WTC11 (cell line): ENCODE measurements around the gene OR11G2. TPM values are rescaled to one million over a fixed set of nuclear protein-coding genes. Genes with fewer than 3 reads are reported as not detected.

ENCODE experiments used
- ATAC-seq: fragments of 200-7000 bp; cut with Tn5 transposase; 2 replicates; pipeline ENCODE4 v1.10.0; 2021; ENCODE audit warnings: mild to moderate bottlenecking, moderate library complexity
- CTCF ChIA-PET: fragments of 300-600 bp; sonication (Branson Sonifier 250); formaldehyde crosslinking; loops from one replicate; lab custom pipeline; 2021; ENCODE audit warnings: antibody characterized with exemption; lab: Charles Lee
- POLR2A ChIA-PET: fragments of 350-600 bp; sonication (Branson Sonifier 250); formaldehyde crosslinking; loops from one replicate; lab custom pipeline; 2021; ENCODE audit warnings: antibody characterized with exemption; lab: Charles Lee
- DNase-seq: peaks from one replicate; pipeline ENCODE4 v3.0.0; 2021; ENCODE audit warnings: low spot score
- H3K27ac Mint-ChIP-seq: 2 replicates; pipeline ENCODE4 v1.8.0; 2021; ENCODE audit warnings: mixed read lengths
- H3K27me3 Mint-ChIP-seq: 2 replicates; pipeline ENCODE4 v1.8.0; 2021; ENCODE audit warnings: low read depth, mild to moderate bottlenecking, moderate library complexity, mixed read lengths
- H3K36me3 Mint-ChIP-seq: 2 replicates; pipeline ENCODE4 v1.8.0; 2021; ENCODE audit warnings: mixed read lengths
- H3K4me1 Mint-ChIP-seq: 2 replicates; pipeline ENCODE4 v1.8.0; 2022; ENCODE audit warnings: mixed read lengths
- H3K4me3 Mint-ChIP-seq: 2 replicates; pipeline ENCODE4 v1.8.0; 2021; ENCODE audit warnings: mild to moderate bottlenecking, moderate library complexity, mixed read lengths
- H3K9me3 Mint-ChIP-seq: 2 replicates; pipeline ENCODE4 v1.8.0; 2021; ENCODE audit warnings: mixed read lengths
- AR ChIP-seq: fragments of 250-450 bp; sonication (Bioruptor Pico); IDR thresholded peaks from 2 replicates; pipeline ENCODE4 v1.9.0; 2021; ENCODE audit warnings: mild to moderate bottlenecking
- ARID4B ChIP-seq: sonication (generic); formaldehyde crosslinking; IDR thresholded peaks from 2 replicates; pipeline ENCODE4 v1.8.0; 2023; ENCODE audit warnings: missing genetic modification reagents, mild to moderate bottlenecking, borderline replicate concordance
- CREB1 ChIP-seq: sonication (generic); formaldehyde crosslinking; IDR thresholded peaks from 2 replicates; pipeline ENCODE4 v1.8.0; 2023; ENCODE audit warnings: mild to moderate bottlenecking, missing genetic modification reagents
- FOXK1 ChIP-seq: sonication (generic); formaldehyde crosslinking; IDR thresholded peaks from 2 replicates; pipeline ENCODE4 v1.8.0; 2022; ENCODE audit warnings: mild to moderate bottlenecking, moderate library complexity, missing genetic modification reagents
- GTF2I ChIP-seq: fragments of 250-450 bp; sonication (Bioruptor Pico); conservative IDR thresholded peaks from 2 replicates; pipeline ENCODE4 v1.4.0; 2021; ENCODE audit warnings: mild to moderate bottlenecking
- IRF2 ChIP-seq: sonication (generic); formaldehyde crosslinking; IDR thresholded peaks from 2 replicates; pipeline ENCODE4 v1.8.0; 2022; ENCODE audit warnings: low read depth, missing genetic modification reagents, borderline replicate concordance
- JUN ChIP-seq: sonication (generic); formaldehyde crosslinking; IDR thresholded peaks from 2 replicates; pipeline ENCODE4 v1.8.0; 2023; ENCODE audit warnings: mild to moderate bottlenecking, missing genetic modification reagents
- NFYB ChIP-seq: sonication (generic); formaldehyde crosslinking; conservative IDR thresholded peaks from 2 replicates; pipeline ENCODE4 v1.8.0; 2022; ENCODE audit warnings: low read depth, missing genetic modification reagents
- OVOL2 ChIP-seq: fragments of 250-450 bp; sonication (Bioruptor Pico); IDR thresholded peaks from 2 replicates; pipeline ENCODE4 v1.9.0; 2021; ENCODE audit warnings: mild to moderate bottlenecking, borderline replicate concordance
- PRRX2 ChIP-seq: fragments of 250-450 bp; sonication (Bioruptor Pico); IDR thresholded peaks from 2 replicates; pipeline ENCODE4 v1.8.0; 2021; ENCODE audit warnings: mild to moderate bottlenecking
- RELA ChIP-seq: sonication (generic); formaldehyde crosslinking; IDR thresholded peaks from 2 replicates; pipeline ENCODE4 v1.8.1; 2022; ENCODE audit warnings: missing genetic modification reagents, mild to moderate bottlenecking, borderline replicate concordance
- SOX15 ChIP-seq: fragments of 250-450 bp; sonication (Bioruptor Pico); IDR thresholded peaks from 2 replicates; pipeline ENCODE4 v1.9.0; 2021; ENCODE audit warnings: mild to moderate bottlenecking
- SP1 ChIP-seq: sonication (generic); formaldehyde crosslinking; conservative IDR thresholded peaks from 2 replicates; pipeline ENCODE4 v1.8.1; 2022; ENCODE audit warnings: missing genetic modification reagents
- TCF7 ChIP-seq: sonication (generic); formaldehyde crosslinking; IDR thresholded peaks from 2 replicates; pipeline ENCODE4 v1.8.0; 2022; ENCODE audit warnings: mild to moderate bottlenecking, low read depth, missing genetic modification reagents, moderate library complexity
- ZNF121 ChIP-seq: sonication (generic); formaldehyde crosslinking; IDR thresholded peaks from 2 replicates; pipeline ENCODE4 v1.8.0; 2023; ENCODE audit warnings: missing genetic modification reagents
- ZNF219 ChIP-seq: sonication (generic); formaldehyde crosslinking; IDR thresholded peaks from 2 replicates; pipeline ENCODE4 v1.8.0; 2023; ENCODE audit warnings: missing genetic modification reagents, mild to moderate bottlenecking, borderline replicate concordance
- ZNF281 ChIP-seq: sonication (generic); formaldehyde crosslinking; IDR thresholded peaks from 2 replicates; pipeline ENCODE4 v1.8.0; 2023; ENCODE audit warnings: mild to moderate bottlenecking, missing genetic modification reagents
- ZNF317 ChIP-seq: sonication (generic); formaldehyde crosslinking; IDR thresholded peaks from 2 replicates; pipeline ENCODE4 v1.8.1; 2023; ENCODE audit warnings: low read depth, mild to moderate bottlenecking, moderate library complexity, missing genetic modification reagents, borderline replicate concordance
- total RNA-seq: library from RNA; stranded (reverse); gene quantifications from 3 replicates; pipeline ENCODE4 v1.2.3, GENCODE V29; 2021
- TF ChIP-seq, protein P1 (sequence below): fragments of 250-450 bp; sonication (Bioruptor Pico); IDR thresholded peaks from 2 replicates; pipeline ENCODE4 v1.9.0; 2021; ENCODE audit warnings: mild to moderate bottlenecking
- TF ChIP-seq, protein P2 (sequence below): sonication (generic); formaldehyde crosslinking; IDR thresholded peaks from 2 replicates; pipeline ENCODE4 v1.8.0; 2022; ENCODE audit warnings: mild to moderate bottlenecking, missing genetic modification reagents
- TF ChIP-seq, protein P3 (sequence below): fragments of 250-450 bp; sonication (Bioruptor Pico); conservative IDR thresholded peaks from 2 replicates; pipeline ENCODE4 v1.9.0; 2021; ENCODE audit warnings: mild to moderate bottlenecking
- TF ChIP-seq, protein P4 (sequence below): sonication (generic); formaldehyde crosslinking; IDR thresholded peaks from 2 replicates; pipeline ENCODE4 v1.8.1; 2023; ENCODE audit warnings: mild to moderate bottlenecking, moderate library complexity, missing genetic modification reagents

The OR11G2 gene
- total RNA-seq, 1 experiment from 2014 or later = not detected

GRCh38 chr14:20197459-20197858 is 6.8 kb downstream of the OR11G2 start:
- Mint-ChIP-seq H3K36me3 (peaks cover 46% of the 10 kb centered on the region), H3K27ac (no peak overlapping the region), H3K9me3 (peaks cover 75% of the 10 kb centered on the region), H3K4me3 (no peak overlapping the region), H3K27me3 (peaks cover 14% of the 10 kb centered on the region), H3K4me1 (no peaks in the 10 kb centered on the region)
- TF ChIP-seq IRF2 (CRISPR knock-in tag) (no peak), SP1 (no peak), NFYB (CRISPR knock-in tag) (no peak), RELA (CRISPR knock-in tag) (no peak), ZNF121 (CRISPR knock-in tag) (no peak), GTF2I (CRISPR knock-in tag) (no peak), ZNF317 (CRISPR knock-in tag) (no peak), JUN (no peak), FOXK1 (CRISPR knock-in tag) (no peak), AR (no peak), OVOL2 (CRISPR knock-in tag) (no peak), SOX15 (CRISPR knock-in tag) (no peak)
- TF ChIP-seq, protein P1, sequence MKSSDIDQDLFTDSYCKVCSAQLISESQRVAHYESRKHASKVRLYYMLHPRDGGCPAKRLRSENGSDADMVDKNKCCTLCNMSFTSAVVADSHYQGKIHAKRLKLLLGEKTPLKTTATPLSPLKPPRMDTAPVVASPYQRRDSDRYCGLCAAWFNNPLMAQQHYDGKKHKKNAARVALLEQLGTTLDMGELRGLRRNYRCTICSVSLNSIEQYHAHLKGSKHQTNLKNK = no peak
- TF ChIP-seq, protein P2, sequence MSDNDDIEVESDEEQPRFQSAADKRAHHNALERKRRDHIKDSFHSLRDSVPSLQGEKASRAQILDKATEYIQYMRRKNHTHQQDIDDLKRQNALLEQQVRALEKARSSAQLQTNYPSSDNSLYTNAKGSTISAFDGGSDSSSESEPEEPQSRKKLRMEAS (CRISPR knock-in tag) = no peak
- DNase-seq (no peak), ATAC-seq (no peak)
- ChIA-PET POLR2A (no interaction called here), CTCF (no interaction called here)

DNA sequence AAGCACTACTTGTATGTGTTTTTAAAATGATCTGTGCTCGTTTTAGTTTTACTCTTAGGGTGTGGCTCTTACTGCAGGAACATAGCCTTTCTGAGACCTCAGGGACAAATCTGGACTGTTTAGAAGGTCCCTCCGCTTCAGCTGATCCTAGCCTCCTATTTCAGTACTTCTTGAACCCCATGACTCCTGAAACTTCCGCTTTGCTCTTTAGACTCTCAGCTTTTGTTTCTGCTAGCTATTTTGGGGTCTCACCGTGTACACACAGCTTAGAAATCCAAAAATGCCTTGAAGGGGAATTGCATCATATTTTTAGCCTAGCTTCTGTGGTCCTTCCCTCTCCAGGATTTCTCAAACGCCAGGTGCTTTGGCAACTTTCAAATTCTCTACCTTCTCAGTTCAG is 8.3 kb downstream of the OR11G2 start:
- Mint-ChIP-seq H3K27me3 (peaks cover 15% of the 10 kb centered on the region), H3K4me1 (no peaks in the 10 kb centered on the region), H3K9me3 (peaks cover 73% of the 10 kb centered on the region), H3K27ac (no peak overlapping the region), H3K36me3 (peaks cover 50% of the 10 kb centered on the region), H3K4me3 (no peak overlapping the region)
- POLR2A ChIA-PET = no interaction called here
- ATAC-seq = no peak
- DNase-seq = no peak
- CTCF ChIA-PET = no interaction called here
- TF ChIP-seq ZNF281 (CRISPR knock-in tag) (no peak), IRF2 (CRISPR knock-in tag) (no peak), SOX15 (CRISPR knock-in tag) (no peak), CREB1 (CRISPR knock-in tag) (no peak), ZNF317 (CRISPR knock-in tag) (no peak), ARID4B (CRISPR knock-in tag) (no peak), ZNF219 (CRISPR knock-in tag) (no peak), PRRX2 (CRISPR knock-in tag) (no peak), TCF7 (CRISPR knock-in tag) (no peak)
- TF ChIP-seq, protein P3, sequence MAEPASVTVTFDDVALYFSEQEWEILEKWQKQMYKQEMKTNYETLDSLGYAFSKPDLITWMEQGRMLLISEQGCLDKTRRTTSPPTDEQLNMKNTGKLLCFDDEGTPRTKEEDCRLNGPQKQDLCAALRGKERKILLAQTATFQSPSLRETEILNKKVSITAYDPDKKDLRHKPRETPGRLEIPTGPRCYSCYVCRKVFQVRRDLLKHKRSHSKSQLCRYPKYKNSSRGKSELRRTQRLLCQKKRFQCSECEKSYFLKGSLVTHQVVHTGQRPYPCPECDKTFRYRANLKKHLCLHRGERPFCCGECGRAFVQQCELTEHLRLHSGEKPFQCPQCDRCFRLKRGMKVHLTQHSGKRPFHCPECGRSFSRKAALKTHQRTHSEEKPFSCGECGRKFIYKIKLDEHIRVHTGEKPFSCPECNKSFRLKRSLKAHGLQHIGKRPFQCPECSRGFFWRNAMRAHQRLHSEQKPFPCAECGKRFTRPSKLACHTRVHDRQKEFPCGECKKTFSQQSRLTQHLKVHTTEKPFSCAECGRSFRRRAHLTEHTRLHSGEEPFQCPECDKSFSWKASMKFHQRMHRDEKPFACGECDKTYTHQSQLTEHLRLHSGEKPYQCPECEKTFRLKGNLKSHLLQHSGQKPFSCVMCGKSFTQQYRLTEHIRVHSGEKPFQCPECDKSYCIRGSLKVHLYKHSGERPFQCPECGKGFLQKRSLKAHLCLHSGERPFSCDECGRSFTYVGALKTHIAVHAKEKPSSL (CRISPR knock-in tag) = no peak
- TF ChIP-seq, protein P4, sequence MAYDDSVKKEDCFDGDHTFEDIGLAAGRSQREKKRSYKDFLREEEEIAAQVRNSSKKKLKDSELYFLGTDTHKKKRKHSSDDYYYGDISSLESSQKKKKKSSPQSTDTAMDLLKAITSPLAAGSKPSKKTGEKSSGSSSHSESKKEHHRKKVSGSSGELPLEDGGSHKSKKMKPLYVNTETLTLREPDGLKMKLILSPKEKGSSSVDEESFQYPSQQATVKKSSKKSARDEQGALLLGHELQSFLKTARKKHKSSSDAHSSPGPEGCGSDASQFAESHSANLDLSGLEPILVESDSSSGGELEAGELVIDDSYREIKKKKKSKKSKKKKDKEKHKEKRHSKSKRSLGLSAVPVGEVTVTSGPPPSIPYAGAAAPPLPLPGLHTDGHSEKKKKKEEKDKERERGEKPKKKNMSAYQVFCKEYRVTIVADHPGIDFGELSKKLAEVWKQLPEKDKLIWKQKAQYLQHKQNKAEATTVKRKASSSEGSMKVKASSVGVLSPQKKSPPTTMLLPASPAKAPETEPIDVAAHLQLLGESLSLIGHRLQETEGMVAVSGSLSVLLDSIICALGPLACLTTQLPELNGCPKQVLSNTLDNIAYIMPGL = no peak
